HG02970 (cell line): Measurements from ENCODE around the gene PTPN13.
"Not testable (repeated sequence)": the region's sequence is repeated elsewhere in the genome, so short reads cannot be mapped to it uniquely, and the experiment has no call there.

Experiments
- ATAC-seq: cut with Tn5 transposase; IDR thresholded peaks from one replicate; pipeline ENCODE4 v1.9.1; 2021; ENCODE audit warnings: mild to moderate bottlenecking, moderate library complexity, moderate number of reproducible peaks; ENCODE audit not compliant: unreplicated experiment, low FRiP score

The PTPN13 gene

DNA sequence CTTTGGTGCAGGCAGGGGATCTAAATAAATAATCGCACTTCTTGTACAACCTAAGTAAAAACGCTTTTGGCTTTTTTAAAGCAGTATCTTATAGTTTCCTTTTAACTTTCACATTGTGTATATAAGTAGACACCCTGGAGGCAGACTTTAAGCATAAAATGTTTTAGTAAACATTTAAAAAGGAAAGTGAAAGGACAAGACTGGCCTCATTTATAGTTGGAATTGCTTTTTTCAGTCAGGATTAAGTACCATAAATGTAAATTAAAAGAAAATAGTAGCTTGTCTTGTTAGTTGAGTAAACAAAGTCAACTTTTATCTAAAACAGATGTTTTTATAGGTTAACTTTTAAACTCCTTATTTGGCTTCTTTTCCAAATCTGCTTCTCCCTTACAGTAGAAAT, 39.7 kb downstream of the PTPN13 start:
- no peak for ATAC-seq

DNA sequence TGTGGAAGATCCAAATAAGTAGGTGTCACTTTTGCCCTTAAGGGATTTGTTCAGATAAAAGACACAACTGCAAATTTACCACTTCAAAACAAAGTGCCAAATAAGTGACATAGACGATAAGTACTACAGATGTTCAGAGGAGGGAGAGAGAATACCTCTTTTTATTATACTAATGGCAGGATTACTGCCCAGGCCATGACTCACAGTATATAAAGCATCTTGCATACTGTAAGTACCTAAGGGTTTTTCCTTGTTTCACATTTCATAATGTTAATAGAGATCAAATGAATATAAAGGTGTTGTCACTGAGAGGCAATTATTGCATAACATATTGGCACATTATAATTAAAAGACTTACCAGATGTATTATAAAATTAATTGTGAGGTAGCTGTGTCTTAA, 46.4 kb downstream of the PTPN13 start:
- ATAC-seq: no peak

DNA sequence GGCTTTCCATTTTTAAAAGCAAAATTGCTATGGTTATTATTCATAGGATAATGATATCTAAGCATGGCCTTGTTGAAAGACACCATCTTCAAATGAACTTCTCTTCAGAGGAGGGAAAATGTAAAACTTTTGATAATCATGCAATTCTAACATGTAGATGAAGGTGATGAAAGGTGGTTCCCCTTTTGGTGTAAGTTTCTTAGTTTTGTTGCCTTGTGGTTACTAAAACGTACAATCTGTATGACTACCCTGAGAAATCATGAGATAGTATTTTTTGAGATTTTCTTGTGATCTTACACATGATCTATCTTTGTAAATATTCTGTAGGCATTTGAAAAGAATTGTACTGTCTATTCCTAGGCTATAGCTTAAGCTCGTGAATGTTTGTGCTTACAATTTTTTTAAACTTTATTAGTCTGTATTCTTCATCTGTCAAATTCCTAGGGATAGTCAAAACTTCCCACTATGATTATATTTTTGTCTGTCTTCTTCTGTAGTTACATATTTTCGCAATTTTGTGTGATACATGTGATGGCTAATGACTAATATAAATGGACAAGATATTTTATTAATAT, 47.5 kb downstream of the PTPN13 start:
- no peak for ATAC-seq

DNA sequence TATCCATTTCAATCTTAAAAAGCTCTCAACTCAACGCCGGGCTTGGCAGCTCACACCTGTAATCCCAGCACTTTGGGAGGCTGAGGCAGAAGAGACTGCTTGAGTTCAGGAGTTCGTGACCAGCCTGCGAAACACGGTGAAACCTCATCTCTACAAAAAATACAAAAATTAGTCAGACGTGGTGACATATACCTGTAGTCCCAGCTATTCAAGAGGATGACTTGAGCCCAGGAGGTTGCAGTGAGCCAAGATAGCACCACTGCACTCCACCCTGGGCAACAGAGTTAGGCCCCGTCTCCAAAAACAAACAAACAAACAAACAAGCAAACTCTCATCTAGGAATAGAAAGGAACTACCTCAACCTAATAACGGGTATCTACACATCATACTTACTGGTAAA, 50.8 kb downstream of the PTPN13 start:
- ATAC-seq: no peak

DNA sequence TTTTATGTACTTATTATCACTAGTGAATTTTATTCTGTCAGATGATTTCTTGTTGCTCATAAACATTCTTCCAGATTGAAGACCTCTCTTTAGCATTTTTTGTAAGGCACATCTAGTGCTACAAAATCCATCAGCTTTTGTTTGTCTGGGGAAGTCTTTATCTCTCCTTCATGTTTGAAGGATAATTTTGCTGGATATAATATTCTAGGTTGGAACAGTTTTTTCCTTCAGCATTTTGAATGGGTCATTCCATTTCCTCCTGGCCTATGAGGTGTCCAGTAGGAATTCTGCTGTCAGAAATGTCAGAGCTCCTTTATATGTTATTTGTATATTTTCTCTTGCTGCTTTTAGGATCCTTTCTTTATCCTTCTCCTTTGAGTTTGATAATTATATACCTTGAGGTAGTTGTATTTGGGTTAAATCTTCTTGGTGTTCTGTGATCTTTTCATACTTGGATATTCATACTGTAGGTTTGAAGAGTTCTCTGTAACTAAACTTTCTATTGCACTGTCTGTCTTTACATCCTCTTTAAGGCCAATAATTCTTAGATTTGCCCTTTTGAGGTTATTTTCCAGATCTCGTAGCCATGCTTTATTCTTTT, 58.3 kb downstream of the PTPN13 start:
- no peak for ATAC-seq

DNA sequence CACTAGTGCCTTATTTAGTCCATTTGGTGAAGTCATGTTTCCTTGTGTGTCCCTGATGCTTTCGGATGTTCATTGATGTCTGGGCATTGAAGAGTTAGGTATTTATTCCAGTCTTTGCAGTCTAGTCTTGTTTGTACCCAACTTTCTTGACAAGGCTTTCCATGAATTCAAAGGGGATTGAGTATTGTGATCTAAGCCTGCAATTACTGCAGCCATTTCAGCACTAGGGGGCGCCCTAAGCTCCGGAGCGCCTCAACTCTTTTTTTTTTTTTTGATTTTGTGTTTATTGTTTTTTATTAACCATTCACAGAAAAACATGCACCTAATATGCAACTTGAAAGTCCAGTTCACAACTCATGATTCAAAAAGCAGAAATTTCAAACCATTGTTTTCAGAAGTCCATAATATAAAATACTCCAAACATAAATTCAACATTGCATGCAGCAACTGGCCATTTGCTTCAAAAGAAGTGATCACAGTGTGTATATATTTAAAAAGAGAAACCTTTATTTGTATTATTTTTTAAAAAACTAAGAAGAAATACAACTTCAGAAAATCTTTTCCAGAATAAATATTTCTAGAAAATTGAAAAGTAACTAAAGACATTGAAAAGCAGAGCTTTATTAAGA, 59.2 kb downstream of the PTPN13 start:
- ATAC-seq: no peak

DNA sequence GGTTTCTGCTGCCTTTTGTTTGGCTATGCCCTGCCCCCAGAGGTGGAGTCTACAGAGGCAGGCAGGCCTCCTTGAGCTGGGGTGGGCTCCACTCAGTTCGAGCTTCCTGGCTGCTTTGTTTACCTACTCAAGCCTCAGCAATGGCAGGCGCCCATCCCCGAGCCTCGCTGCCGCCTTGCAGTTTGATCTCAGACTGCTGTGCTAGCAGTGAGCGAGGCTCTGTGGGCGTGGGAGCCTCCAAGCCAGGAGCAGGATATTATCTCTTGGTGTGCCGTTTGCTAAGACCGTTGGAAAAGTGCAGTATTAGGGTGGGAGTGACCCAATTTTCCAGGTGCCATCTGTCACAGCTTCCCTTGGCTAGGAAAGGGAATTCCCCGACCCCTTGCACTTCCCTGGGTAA, 62.7 kb downstream of the PTPN13 start:
- ATAC-seq: not testable (repeated sequence)

DNA sequence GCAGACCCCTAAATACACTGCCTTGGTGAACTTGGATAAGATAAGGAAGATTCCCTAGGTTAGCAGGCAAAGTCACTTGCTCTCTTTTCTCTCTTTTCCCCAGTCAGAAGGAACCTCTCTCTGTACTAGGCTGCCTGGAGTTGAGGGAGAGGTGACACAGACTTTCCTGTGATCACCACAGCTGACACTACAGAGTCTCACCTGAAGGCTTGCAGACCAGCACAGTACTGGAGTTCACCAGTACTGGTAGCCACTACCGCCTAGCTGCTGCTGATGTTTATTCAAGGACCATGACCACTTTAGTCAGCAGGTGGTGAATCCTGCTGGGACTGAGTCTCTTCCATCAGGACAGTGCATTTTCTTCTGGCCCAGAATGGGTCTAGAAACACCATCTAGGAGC, 63.3 kb downstream of the PTPN13 start:
- ATAC-seq: no peak

DNA sequence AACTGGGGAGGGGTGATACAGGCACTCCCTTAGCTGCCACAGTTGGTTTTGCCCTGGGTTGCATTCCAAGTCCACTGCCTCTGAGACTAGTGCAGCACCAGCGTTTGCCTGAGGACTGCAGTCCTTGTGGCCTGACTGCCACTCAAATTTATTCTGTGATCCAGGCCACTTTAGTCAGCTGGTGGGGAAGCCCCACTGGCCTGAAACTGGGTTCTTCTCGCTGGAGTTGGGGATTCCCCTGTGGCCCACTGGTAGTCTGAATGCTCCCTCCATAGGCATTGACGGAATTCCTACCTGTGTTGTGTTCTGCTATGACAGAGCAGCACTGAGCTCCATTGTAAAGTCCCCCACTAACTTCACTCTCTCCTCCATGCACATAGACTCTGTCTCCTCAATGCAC, 63.8 kb downstream of the PTPN13 start:
- ATAC-seq: no peak

DNA sequence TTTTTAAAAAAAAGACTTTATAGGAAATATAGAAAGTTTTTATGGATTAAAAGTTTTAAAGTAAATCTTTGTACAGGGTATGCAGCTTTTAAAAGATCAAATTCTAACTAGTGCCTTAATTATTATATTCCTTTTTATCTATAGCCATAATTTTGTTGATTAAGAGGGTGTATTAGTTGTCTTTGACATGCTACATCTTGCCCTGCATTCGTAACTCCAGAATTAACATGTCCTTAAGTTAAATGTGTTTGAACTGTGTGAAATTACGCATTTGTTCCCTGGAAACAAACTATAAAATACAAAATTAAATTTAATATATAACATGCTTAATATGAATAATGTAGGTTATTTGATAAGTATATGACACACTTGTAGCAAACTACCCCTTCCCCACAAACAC, 66.3 kb downstream of the PTPN13 start:
- ATAC-seq: no peak

DNA sequence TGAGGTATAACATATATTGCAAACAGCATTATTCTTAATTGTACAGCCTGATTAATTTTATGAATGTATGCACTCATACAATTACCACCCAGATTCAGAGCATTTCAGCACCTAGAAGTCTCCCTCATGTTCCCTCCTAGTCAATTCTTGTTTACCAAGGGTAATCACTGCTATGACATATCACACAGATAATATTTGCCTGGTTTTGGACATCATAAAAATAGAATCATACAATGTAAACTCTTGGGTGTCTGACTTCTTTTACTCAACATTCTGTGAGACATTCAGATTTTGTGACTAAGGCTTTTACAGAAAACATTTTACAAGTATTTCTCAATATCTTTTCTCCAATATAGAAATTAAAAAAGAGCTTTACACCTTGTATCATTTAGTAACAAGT, 66.9 kb downstream of the PTPN13 start:
- no peak for ATAC-seq

DNA sequence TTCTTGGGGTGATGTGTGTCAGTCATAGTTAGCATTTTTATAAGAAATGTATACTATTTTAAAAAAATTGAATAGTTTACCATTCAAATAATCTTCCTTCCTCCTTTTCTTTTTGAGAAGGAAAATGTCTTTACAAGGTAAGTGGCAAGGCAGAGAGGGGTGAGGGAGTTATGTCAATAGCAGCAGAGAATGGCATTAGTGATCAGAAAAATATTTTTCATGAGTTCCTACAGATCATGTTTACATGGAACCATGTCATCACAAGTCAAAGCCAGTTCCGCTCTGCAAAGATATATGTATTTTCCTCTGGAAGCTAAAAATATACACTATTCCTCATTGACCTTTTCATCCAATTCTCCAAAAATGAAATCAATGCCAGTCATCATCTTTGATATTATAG, 67.3 kb downstream of the PTPN13 start:
- no peak for ATAC-seq

DNA sequence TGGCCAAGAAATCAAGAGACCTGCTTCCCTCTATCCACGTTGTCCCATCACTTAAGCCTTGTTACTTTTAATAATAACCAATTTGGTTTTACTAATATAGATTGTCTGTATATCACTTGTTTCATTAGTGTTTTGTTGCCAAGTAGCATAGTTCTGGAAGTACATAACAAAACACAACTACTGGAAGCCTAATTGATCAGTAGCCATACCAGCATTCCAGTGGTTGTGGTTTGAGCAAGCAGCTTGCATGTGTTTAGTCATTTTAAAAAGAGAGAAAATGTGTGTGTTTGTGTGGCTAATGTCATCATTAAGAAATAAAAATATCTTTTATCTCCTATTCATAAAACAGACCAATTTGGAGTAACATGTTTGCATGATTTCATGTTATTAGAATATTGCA, 70.8 kb downstream of the PTPN13 start:
- ATAC-seq: no peak

DNA sequence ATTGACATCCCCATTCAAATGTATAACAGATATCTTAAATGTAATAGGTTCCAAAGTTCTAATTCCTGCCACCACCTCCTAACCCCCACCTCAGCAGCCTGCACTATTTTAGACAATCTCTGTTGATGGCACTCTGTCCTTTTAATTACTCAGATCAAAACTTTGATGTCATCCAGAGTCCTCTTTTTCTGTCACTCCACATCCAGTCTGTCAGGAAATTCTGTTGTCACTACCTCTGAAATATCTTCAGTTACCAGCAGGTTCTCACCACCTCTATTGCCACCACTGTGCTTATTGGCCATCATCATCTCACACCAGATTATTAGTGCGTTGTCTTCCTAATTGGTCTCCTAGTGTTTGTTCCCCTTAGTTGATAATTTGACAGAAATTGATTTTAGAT, 76.2 kb downstream of the PTPN13 start:
- no peak for ATAC-seq

DNA sequence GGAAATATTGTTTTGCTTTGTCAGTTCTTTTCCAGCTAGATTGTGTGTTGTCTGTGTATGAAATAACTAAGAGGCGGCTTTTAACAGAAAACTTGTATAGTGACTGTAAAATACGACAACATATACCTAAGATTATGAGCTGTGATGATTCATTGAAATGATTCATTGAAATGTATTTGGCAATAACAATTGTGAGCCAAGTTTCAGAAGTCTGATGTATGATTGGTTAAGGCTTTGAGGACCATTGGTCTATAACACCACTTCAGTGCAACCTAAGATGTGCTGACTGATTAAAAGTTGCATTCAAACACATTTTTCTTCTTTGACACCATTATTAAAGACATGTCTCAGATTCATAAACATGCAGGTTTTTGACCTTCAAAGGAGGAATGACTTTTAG, 76.6 kb downstream of the PTPN13 start:
- no peak for ATAC-seq

DNA sequence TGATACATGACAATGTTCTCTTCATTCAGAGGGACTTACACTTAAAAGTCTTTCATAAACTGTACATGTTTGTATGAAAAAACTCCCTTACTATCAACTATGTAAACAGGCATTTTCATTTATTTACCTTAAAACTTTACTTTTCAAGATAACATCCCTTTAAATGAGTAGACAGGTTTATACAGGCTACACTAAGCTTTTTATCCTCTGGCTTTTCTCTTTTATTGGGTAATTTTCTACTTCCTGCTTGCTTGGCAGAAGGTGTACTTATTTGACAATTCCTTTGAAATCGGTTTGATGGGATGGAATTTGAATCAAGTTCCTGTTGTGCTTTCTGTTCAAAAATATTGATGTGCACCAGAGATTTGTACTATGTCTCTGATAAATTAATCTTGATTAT, 81.4 kb downstream of the PTPN13 start:
- ATAC-seq: no peak

DNA sequence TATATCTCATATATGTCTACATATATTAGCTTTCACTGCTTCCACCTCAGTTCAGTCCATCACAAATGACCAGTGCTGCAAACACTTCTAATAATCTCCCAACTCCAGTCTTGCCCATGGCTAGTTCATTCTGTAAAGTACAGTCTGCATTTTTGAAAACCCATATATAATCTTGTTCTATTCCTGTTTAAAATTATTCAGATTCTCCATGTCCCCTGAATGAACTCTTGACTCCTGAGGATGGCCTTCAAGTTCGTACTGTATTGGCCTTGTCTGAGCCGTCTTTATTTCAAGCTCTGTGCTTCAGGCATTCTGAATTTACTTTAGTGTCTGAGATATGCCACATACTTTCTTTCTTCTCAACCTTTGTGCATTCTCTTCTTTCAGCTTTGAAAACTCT, 84.7 kb downstream of the PTPN13 start:
- no peak for ATAC-seq

DNA sequence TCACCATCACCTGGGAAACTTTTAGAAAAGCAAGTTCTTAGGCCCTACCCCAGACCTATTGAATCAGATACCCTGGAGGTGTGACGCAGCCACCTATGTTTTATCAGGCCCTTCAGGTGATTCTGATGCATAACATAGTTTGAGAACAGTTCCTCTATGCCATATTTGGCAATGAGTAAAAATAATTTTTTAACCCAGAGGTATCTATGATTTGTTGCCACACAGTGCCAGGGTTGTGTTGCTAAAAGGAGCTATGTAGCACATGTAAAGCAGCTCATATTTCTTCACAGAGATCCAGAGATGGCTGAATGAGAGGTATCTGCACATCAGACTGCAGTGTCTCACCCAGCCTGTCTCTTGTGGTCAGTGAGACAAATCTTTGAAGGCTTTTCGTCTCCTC, 85.3 kb downstream of the PTPN13 start:
- ATAC-seq: no peak

DNA sequence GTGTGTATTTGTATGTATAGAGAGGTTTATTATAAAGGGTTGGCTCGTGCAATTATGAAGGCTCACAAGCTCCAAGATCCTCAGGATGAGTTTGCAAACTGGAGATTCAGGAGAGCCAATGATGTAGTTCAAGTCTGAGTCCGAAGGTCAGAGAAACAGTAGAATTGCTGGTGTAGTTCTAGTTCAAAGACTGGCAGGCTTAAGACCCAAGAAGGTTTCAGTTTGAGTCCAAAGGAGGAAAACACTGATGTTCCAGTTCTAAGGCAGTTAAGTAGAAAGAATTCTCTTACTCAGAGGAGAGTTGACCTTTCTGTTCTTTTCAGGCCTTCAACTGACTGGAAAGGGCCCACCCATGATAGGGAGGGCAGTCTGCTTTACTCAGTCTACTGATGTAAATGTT, 89.1 kb downstream of the PTPN13 start:
- ATAC-seq: no peak

DNA sequence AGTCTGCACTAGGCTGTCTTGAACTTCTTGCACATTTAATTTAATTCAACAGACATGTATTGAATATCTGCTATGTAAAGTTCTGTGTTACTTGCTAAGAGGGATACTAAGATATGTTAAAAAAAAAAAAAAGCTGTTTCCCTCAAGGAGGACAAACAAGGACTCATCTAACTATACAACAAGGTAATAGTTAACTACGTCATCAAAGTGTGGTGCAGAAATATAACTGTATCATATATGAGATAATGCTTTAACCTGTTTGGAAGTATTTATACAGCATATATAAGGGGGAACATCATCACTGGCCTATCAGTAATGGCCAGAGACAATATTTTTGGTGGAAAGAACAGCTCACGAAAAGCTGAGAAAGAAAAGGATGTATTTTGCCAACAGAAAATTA, 89.9 kb downstream of the PTPN13 start:
- no peak for ATAC-seq

DNA sequence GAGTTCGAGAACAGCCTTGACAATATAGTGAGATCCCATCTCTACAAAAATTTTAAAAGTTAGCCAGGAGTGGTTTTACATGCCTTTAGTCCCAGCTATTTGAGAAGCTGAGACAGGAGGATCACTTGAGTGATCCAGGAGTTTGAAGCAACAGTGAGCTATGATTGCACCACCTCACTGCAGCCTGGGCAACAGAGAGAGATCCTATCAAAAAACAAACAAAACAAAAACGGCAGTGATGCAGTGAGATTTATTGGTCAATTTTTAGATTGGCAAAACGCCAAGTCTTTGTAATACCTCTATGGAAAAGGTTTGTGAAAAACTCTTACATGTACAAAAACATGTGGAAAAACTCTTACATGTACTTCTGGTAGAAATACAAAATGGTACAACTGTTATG, 91.3 kb downstream of the PTPN13 start:
- no peak for ATAC-seq

DNA sequence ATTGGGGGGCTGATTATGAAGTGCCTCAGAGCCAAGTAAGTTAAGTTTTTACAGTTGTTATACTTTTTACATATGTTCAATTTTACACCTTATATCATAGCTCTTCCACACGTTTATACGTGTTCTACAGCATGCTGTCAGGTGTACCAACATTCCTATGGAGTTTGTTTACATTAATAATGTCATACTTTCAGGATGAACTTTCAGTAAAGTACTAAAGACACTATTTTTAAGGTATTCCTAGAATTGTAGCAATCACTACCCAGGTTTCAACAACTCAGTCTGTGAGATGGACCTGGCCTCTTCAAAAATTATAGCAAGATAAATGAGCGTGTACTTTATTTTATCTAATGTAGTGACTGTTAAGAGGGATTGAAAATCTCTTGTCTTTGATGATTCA, 92.6 kb downstream of the PTPN13 start:
- no peak for ATAC-seq
